K562 (cell line): ENCODE results near the gene MPI. TPM values are rescaled to one million over a fixed set of nuclear protein-coding genes. Genes with fewer than 3 reads are reported as not detected.
A peak's percentile ranks its signal among the peaks of the same experiment; 100 is the strongest.

Experiments
- BHLHE40 ChIP-seq: IDR thresholded peaks from 2 replicates; pipeline ENCODE4 v1.6.1; 2011; ENCODE audit warnings: low read length, improper control_type of control experiment
- CEBPZ ChIP-seq: fragments of 150-350 bp; IDR thresholded peaks from 2 replicates; pipeline ENCODE4 v1.6.1; 2014; ENCODE audit warnings: low read depth, mild to moderate bottlenecking, low read length, borderline replicate concordance
- EHMT2 ChIP-seq: fragments of 450-650 bp; IDR thresholded peaks from 2 replicates; pipeline ENCODE4 v1.6.1; 2018; ENCODE audit warnings: antibody characterized with exemption
- ETV1 ChIP-seq: fragments of 450-650 bp; conservative IDR thresholded peaks from 2 replicates; pipeline ENCODE4 v1.6.1; 2016; ENCODE audit warnings: missing genetic modification characterization, control low read depth, low read depth, missing compliant biosample characterization
- EWSR1 ChIP-seq: fragments of 450-650 bp; IDR thresholded peaks from 2 replicates; pipeline ENCODE4 v1.6.1; 2018; ENCODE audit warnings: borderline replicate concordance, mild to moderate bottlenecking, low read depth, moderate library complexity; ENCODE audit not compliant: partially characterized antibody
- KLF16 ChIP-seq: IDR thresholded peaks from 2 replicates; pipeline ENCODE4 v1.6.1; 2016; ENCODE audit warnings: antibody characterized with exemption
- MAZ ChIP-seq, 2 experiments: fragments of 450-650 bp in 1 of 2; sonication (generic) in 1 of 2; formaldehyde crosslinking; IDR thresholded peaks in 1 of 2; conservative IDR thresholded peaks in 1 of 2; 2 replicates each; pipeline versions ENCODE4 v1.4.0 to v1.5.0; 2020; ENCODE audit warnings: mild to moderate bottlenecking in 1 of 2, missing genetic modification reagents in 1 of 2
- MCM5 ChIP-seq: fragments of 450-650 bp; IDR thresholded peaks from 2 replicates; pipeline ENCODE4 v1.6.1; 2016; ENCODE audit warnings: low read depth
- MEF2A ChIP-seq: IDR thresholded peaks from 2 replicates; pipeline ENCODE4 v1.6.1; 2011; ENCODE audit warnings: low read depth, mild to moderate bottlenecking, low read length, moderate library complexity; ENCODE audit not compliant: control insufficient read depth
- NEUROD1 ChIP-seq: fragments of 150-350 bp; IDR thresholded peaks from 2 replicates; pipeline ENCODE4 v1.6.1; 2014; ENCODE audit warnings: borderline replicate concordance, low read length, low read depth; ENCODE audit not compliant: partially characterized antibody
- PRMT5 ChIP-seq: sonication (generic); formaldehyde crosslinking; IDR thresholded peaks from 2 replicates; pipeline ENCODE4 v1.5.0; 2020; ENCODE audit warnings: missing genetic modification reagents
- RCOR1 ChIP-seq, 2 experiments: IDR thresholded peaks; 2 replicates each; pipeline ENCODE4 v1.6.1; 2012; ENCODE audit warnings: low read depth in 2 of 2, low read length in 2 of 2, borderline replicate concordance in 1 of 2, improper control_type of control experiment in 1 of 2
- SIX5 ChIP-seq, 2 experiments: IDR thresholded peaks; 2 replicates each; pipeline ENCODE4 v1.6.1; 2011; ENCODE audit warnings: low read length in 2 of 2, borderline replicate concordance in 1 of 2, low read depth in 1 of 2, mild to moderate bottlenecking in 1 of 2, moderate library complexity in 1 of 2; ENCODE audit not compliant: insufficient read depth in 1 of 2
- SUPT5H ChIP-seq: fragments of 450-650 bp; IDR thresholded peaks from 2 replicates; pipeline ENCODE4 v1.6.1; 2016
- TAF15 ChIP-seq: fragments of 200-400 bp; formaldehyde crosslinking; IDR thresholded peaks from 2 replicates; pipeline ENCODE4 v1.6.1; 2017; ENCODE audit warnings: mild to moderate bottlenecking, low read depth, low read length, moderate library complexity
- U2AF1 ChIP-seq: fragments of 200-400 bp; formaldehyde crosslinking; optimal IDR thresholded peaks from 2 replicates; pipeline ENCODE3; 2017; ENCODE audit warnings: mild to moderate bottlenecking, low read depth, low read length, moderate library complexity
- XRCC5 ChIP-seq: fragments of 200-400 bp; formaldehyde crosslinking; IDR thresholded peaks from 2 replicates; pipeline ENCODE4 v1.6.1; 2017; ENCODE audit warnings: low read depth, mild to moderate bottlenecking, low read length
- ZBED1 ChIP-seq: IDR thresholded peaks from 2 replicates; pipeline ENCODE4 v1.6.1; 2014
- ZNF175 ChIP-seq: fragments of 200-800 bp; sonication (Bioruptor generic); IDR thresholded peaks from 2 replicates; pipeline ENCODE4 v1.6.1; 2016; ENCODE audit warnings: low read depth, mild to moderate bottlenecking, missing genetic modification characterization, missing compliant biosample characterization
- ZNF217 ChIP-seq: sonication (generic); formaldehyde crosslinking; IDR thresholded peaks from 2 replicates; pipeline ENCODE4 v1.8.0; 2022; ENCODE audit warnings: mild to moderate bottlenecking, missing genetic modification reagents
- ZNF311 ChIP-seq: fragments of 250-450 bp; sonication (Bioruptor Pico); IDR thresholded peaks from 2 replicates; pipeline ENCODE4 v1.4.0; 2020; ENCODE audit warnings: mild to moderate bottlenecking, moderate library complexity
- ZNF57 ChIP-seq: fragments of 450-650 bp; formaldehyde crosslinking; IDR thresholded peaks from 2 replicates; pipeline ENCODE4 v1.4.0; 2020; ENCODE audit warnings: mild to moderate bottlenecking, moderate library complexity
- ZNF79 ChIP-seq: fragments of 250-450 bp; sonication (Bioruptor Pico); IDR thresholded peaks from 2 replicates; pipeline ENCODE4 v1.4.0; 2020; ENCODE audit warnings: low read depth, mild to moderate bottlenecking, moderate library complexity
- polyA plus RNA-seq, 8 experiments: library from polyadenylated mRNA; depleted of rRNA in 4 of 8; stranded (reverse) in 5 of 8; unstranded in 3 of 8; fragments of >200 nt; fragmentation: Nextera tagmentation in 2 of 8; fragmentation: Illumina TruSeq in 1 of 8; extraction: Ambion mirVana in 2 of 8; extraction: Trizol in 1 of 8; gene quantifications; 2 replicates each; pipeline versions ENCODE4 v1.2.1 to v1.2.3, GENCODE V29; 2011 to 2014; ENCODE audit warnings: inconsistent platforms in 1 of 8, missing spikeins in 1 of 8
- total RNA-seq, 7 experiments: library from RNA; depleted of rRNA in 6 of 7; stranded (reverse); fragments of >200 nt in 6 of 7; fragmentation: Illumina TruSeq in 2 of 7; extraction: Trizol in 2 of 7; gene quantifications; 2 replicates each; pipeline versions ENCODE4 v1.2.1 to v1.2.3, GENCODE V29; 2011 to 2021; ENCODE audit warnings: low replicate concordance in 1 of 7
- TF ChIP-seq, protein P1 (sequence below): fragments of 250-450 bp; sonication (Bioruptor Pico); IDR thresholded peaks from 2 replicates; pipeline ENCODE4 v1.9.0; 2021; ENCODE audit warnings: mild to moderate bottlenecking
- TF ChIP-seq, protein P2 (sequence below): fragments of 250-450 bp; sonication (Bioruptor Pico); IDR thresholded peaks from 2 replicates; pipeline ENCODE4 v1.4.0; 2020; ENCODE audit warnings: mild to moderate bottlenecking

The MPI gene
- total and polyA plus RNA-seq, 9 of the 15 experiments (the other 6 are each of a cell fraction or from before 2014, with no cell fraction given), result 30.7 to 105 (median 40.5) TPM

- no peak for TF ChIP-seq RCOR1 (IDR thresholded peaks at IDR 0.05; ENCODE audit: borderline replicate concordance in 1 of 2, low read depth in 2 of 2, low read length in 2 of 2)
- TF ChIP-seq PRMT5 (CRISPR knock-in tag), result no peak
- TF ChIP-seq, protein P1, sequence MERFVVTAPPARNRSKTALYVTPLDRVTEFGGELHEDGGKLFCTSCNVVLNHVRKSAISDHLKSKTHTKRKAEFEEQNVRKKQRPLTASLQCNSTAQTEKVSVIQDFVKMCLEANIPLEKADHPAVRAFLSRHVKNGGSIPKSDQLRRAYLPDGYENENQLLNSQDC (CRISPR knock-in tag), result no peak
- peak; percentile 96 for TF ChIP-seq MAZ (CRISPR knock-in tag; conservative IDR thresholded peaks at IDR 0.05 in 1 of 2, IDR thresholded peaks at IDR 0.05 in 1 of 2)
- TF ChIP-seq SUPT5H, result peak; percentile 76
- no peak for TF ChIP-seq EWSR1
- TF ChIP-seq ZNF217 (CRISPR knock-in tag), result no peak
- TF ChIP-seq ZNF57 (CRISPR knock-in tag), result no peak
- TF ChIP-seq, protein P2, sequence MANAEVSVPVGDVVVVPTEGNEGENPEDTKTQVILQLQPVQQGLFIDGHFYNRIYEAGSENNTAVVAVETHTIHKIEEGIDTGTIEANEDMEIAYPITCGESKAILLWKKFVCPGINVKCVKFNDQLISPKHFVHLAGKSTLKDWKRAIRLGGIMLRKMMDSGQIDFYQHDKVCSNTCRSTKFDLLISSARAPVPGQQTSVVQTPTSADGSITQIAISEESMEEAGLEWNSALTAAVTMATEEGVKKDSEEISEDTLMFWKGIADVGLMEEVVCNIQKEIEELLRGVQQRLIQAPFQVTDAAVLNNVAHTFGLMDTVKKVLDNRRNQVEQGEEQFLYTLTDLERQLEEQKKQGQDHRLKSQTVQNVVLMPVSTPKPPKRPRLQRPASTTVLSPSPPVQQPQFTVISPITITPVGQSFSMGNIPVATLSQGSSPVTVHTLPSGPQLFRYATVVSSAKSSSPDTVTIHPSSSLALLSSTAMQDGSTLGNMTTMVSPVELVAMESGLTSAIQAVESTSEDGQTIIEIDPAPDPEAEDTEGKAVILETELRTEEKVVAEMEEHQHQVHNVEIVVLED (CRISPR knock-in tag), result peak; percentile 7; the same call in 1 of the 2 replicates
- no peak for TF ChIP-seq KLF16
- TF ChIP-seq TAF15, result no peak
- TF ChIP-seq ZNF311 (CRISPR knock-in tag), result no peak
- TF ChIP-seq ZNF175, result no peak
- no peak for TF ChIP-seq U2AF1
- no peak for TF ChIP-seq MCM5
- TF ChIP-seq ETV1 (tag), result no peak; the same call in 1 of the 2 replicates
- no peak for TF ChIP-seq XRCC5
- TF ChIP-seq SIX5 (IDR thresholded peaks at IDR 0.05; ENCODE audit: borderline replicate concordance in 1 of 2, insufficient read depth in 1 of 2, low read depth in 1 of 2, low read length in 2 of 2), result no peak
- TF ChIP-seq ZNF79, result no peak
- TF ChIP-seq NEUROD1, result no peak
- TF ChIP-seq CEBPZ, result no peak
- TF ChIP-seq EHMT2, result no peak
- no peak for TF ChIP-seq ZBED1
- TF ChIP-seq BHLHE40, result peak; percentile 18; the same call in 1 of the 2 replicates
- no peak for TF ChIP-seq MEF2A
Measured at GRCh38 chr15:74906450-74907162, 16.8 kb downstream of the MPI start, which contains the start of gene FAM219B (continued).
